ENCODE data around the gene TRIO.

DNA sequence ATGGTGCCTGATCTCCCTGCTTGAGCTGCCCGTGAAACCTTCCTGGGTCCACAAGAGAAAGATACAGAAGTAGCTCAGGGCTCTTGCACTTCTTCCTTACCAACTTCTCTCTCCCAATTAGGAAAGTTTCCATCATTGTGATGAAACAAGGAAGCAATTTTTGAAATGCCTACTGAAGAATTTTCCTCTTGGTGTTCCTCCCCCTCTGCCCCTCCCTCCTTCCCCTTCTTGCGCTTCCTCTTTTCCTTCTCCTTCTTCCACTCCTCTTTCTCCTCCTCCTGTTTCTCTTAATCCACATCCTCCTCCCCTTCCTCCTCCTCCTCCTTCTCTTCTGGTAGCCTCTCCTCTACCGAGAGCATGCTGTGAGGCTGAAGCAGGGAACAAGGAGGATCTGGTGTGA, 402.2 kb downstream of the TRIO start:
- TF ChIP-seq POLR2A (IDR thresholded peaks at IDR 0.05): no peak
- TF ChIP-seq, protein P1, sequence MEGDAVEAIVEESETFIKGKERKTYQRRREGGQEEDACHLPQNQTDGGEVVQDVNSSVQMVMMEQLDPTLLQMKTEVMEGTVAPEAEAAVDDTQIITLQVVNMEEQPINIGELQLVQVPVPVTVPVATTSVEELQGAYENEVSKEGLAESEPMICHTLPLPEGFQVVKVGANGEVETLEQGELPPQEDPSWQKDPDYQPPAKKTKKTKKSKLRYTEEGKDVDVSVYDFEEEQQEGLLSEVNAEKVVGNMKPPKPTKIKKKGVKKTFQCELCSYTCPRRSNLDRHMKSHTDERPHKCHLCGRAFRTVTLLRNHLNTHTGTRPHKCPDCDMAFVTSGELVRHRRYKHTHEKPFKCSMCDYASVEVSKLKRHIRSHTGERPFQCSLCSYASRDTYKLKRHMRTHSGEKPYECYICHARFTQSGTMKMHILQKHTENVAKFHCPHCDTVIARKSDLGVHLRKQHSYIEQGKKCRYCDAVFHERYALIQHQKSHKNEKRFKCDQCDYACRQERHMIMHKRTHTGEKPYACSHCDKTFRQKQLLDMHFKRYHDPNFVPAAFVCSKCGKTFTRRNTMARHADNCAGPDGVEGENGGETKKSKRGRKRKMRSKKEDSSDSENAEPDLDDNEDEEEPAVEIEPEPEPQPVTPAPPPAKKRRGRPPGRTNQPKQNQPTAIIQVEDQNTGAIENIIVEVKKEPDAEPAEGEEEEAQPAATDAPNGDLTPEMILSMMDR (IDR thresholded peaks at IDR 0.05): no peak
